ENCODE measurements around the gene NIPAL1.

NIPAL1 gene

DNA sequence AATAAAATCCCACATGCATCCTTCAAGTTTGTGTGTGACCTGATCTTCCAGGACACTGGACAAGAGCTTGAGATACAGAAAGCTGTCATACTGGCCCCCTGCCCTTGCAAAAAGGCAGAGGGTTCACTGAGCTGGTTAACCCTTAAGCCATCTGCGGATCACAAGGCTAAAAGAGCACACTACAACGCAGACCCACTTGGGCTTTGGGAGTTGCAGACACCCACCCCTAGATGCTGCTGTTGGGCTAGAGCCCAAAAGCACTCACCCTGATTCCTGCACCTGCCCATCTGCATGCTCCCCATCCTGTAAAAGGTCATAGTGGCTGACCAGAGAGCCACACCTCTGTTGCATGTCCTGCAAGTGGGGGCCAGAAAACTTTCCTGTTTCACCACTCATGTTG lies 66.4 kb downstream of the NIPAL1 start:
- Histone ChIP-seq H3K27ac (replicated peaks) (no peak overlapping the region), H3K27me3 (ENCODE audit: insufficient read depth, poor library complexity, severe bottlenecking) (no peaks in the 10 kb centered on the region), H3K4me3 (replicated peaks; ENCODE audit: insufficient read depth, low read length) (no peak overlapping the region)
- DNase-seq (ENCODE audit: low read depth in 1 of 2, low spot score in 1 of 2), result no peak
- TF ChIP-seq, protein P1, sequence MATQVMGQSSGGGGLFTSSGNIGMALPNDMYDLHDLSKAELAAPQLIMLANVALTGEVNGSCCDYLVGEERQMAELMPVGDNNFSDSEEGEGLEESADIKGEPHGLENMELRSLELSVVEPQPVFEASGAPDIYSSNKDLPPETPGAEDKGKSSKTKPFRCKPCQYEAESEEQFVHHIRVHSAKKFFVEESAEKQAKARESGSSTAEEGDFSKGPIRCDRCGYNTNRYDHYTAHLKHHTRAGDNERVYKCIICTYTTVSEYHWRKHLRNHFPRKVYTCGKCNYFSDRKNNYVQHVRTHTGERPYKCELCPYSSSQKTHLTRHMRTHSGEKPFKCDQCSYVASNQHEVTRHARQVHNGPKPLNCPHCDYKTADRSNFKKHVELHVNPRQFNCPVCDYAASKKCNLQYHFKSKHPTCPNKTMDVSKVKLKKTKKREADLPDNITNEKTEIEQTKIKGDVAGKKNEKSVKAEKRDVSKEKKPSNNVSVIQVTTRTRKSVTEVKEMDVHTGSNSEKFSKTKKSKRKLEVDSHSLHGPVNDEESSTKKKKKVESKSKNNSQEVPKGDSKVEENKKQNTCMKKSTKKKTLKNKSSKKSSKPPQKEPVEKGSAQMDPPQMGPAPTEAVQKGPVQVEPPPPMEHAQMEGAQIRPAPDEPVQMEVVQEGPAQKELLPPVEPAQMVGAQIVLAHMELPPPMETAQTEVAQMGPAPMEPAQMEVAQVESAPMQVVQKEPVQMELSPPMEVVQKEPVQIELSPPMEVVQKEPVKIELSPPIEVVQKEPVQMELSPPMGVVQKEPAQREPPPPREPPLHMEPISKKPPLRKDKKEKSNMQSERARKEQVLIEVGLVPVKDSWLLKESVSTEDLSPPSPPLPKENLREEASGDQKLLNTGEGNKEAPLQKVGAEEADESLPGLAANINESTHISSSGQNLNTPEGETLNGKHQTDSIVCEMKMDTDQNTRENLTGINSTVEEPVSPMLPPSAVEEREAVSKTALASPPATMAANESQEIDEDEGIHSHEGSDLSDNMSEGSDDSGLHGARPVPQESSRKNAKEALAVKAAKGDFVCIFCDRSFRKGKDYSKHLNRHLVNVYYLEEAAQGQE (IDR thresholded peaks at IDR 0.05; ENCODE audit: insufficient replicate concordance, low read depth), result no peak
- no peak for TF ChIP-seq SPI1 (IDR thresholded peaks at IDR 0.05; ENCODE audit: borderline replicate concordance, low read depth)
- TF ChIP-seq POLR2AphosphoS5 (IDR thresholded peaks at IDR 0.05; ENCODE audit: low read depth), result no peak
- TF ChIP-seq GABPA (IDR thresholded peaks at IDR 0.05; ENCODE audit: low read depth), result no peak
- TF ChIP-seq, protein P2, sequence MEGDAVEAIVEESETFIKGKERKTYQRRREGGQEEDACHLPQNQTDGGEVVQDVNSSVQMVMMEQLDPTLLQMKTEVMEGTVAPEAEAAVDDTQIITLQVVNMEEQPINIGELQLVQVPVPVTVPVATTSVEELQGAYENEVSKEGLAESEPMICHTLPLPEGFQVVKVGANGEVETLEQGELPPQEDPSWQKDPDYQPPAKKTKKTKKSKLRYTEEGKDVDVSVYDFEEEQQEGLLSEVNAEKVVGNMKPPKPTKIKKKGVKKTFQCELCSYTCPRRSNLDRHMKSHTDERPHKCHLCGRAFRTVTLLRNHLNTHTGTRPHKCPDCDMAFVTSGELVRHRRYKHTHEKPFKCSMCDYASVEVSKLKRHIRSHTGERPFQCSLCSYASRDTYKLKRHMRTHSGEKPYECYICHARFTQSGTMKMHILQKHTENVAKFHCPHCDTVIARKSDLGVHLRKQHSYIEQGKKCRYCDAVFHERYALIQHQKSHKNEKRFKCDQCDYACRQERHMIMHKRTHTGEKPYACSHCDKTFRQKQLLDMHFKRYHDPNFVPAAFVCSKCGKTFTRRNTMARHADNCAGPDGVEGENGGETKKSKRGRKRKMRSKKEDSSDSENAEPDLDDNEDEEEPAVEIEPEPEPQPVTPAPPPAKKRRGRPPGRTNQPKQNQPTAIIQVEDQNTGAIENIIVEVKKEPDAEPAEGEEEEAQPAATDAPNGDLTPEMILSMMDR (IDR thresholded peaks at IDR 0.05; ENCODE audit: insufficient read depth, low read length), result no peak

DNA sequence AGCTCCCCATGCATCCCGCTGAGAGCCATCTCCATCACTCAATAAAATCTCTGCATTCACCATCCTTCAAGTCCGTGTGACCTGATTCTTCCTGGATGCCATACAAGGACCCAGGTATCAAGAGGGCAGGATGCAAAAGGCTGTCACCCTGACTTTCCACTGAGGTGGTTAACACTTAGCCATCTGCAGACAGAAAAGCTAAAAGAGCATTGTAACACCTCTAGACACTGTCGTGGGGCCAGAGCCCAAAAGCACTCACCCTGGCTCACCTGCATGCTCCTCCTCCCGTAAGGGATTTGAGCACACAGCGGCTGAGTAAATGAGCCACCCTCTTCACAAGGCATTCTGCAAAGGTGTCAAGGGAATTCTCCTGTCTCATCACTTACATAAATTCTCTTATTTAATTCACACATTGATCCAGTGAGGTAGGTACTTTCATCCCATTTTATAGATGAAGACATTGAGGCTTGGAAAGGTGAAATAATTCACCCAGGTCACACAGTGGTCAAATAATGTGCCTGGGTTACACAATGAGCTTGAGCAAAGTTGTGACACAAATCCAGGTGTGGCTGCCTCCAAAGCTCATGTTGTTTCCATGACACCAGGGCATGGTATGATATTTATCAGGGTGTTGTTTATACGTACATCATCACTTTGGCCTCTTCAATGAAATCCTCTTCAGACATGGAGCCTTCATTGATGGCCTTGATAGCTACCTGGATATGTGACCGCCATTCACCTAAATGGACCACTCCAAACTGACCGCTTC lies 69.4 kb downstream of the NIPAL1 start:
- H3K4me3 ChIP-seq (replicated peaks; ENCODE audit: insufficient read depth, low read length), result no peak overlapping the region
- TF ChIP-seq POLR2AphosphoS5 (IDR thresholded peaks at IDR 0.05; ENCODE audit: low read depth), result no peak
- TF ChIP-seq, protein P2 (IDR thresholded peaks at IDR 0.05; ENCODE audit: insufficient read depth, low read length), result no peak
- TF ChIP-seq, protein P1 (IDR thresholded peaks at IDR 0.05; ENCODE audit: insufficient replicate concordance, low read depth), result no peak
- no peak for TF ChIP-seq GABPA (IDR thresholded peaks at IDR 0.05; ENCODE audit: low read depth)
- no peak for TF ChIP-seq SPI1 (IDR thresholded peaks at IDR 0.05; ENCODE audit: borderline replicate concordance, low read depth)
- H3K27ac ChIP-seq (replicated peaks), result no peak overlapping the region
- H3K27me3 ChIP-seq (ENCODE audit: insufficient read depth, poor library complexity, severe bottlenecking), result no peaks in the 10 kb centered on the region
- DNase-seq (ENCODE audit: low read depth in 1 of 2, low spot score in 1 of 2), result no peak
